Ovary (tissue), 3 donors: ENCODE data around the gene CELF2.

Source experiments
- CTCF ChIP-seq, 3 donors: fragments of 450-650 bp in 2 of 3; fragments of 200-600 bp in 1 of 3; IDR thresholded peaks; one replicate each; pipeline versions ENCODE4 v1.5.1 to v1.8.0; 2016 to 2022; ENCODE audit warnings: antibody characterized with exemption in 3 of 3, mild to moderate bottlenecking in 1 of 3
- POLR2A ChIP-seq: fragments of 450-650 bp; IDR thresholded peaks from one replicate; pipeline ENCODE4 v1.6.1; 2017; ENCODE audit warnings: antibody characterized with exemption, mild to moderate bottlenecking, moderate library complexity
- donor health status: DM: no; HTN: no; CAD: no.

DNA sequence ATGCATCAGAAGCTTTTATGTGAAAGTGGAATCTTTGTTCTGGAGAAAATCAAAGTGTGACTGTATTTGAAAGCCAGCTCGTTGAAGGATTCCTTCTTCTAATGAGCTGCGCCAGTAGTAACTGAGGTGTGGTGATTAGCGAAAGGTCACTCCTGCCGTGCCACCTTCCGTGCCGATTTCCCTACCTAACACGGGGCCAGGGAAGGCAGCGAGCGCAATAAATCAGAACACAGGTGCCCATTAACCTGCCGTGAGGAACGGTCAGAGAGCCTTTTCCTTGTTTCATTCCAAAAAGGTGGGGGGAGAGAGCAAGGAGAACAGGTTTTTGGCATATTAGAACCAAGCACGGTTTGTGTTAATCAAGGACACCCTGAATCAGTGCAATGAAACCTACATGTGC is 258.0 kb downstream of the CELF2 start:
- TF ChIP-seq CTCF (IDR thresholded peaks at IDR 0.05), result no peak
- no peak for TF ChIP-seq POLR2A
